MCF 10A (cell line): ENCODE results near the gene PAXX. TPM values are rescaled to one million over a fixed set of nuclear protein-coding genes. Genes with fewer than 3 reads are reported as not detected.
"Not testable (repeated sequence)": the region's sequence is repeated elsewhere in the genome, so short reads cannot be mapped to it uniquely, and the experiment has no call there.

ENCODE experiments used
- BruUV-seq: library from RNA; stranded (reverse); fragments of 400-500 nt; replicated peaks from 2 replicates; lab custom pipeline; 2021; lab: Mats Ljungman, UMichigan
- CTCF ChIA-PET: fragments of 300-600 bp; sonication (Branson Sonifier 250); formaldehyde crosslinking; extraction: SDS; loops from one replicate; lab custom pipeline; 2021; ENCODE audit warnings: antibody characterized with exemption, inconsistent platforms; lab: Yijun Ruan, JAX
- POLR2A ChIA-PET: fragments of 300-600, 350-650 bp; sonication (Branson Sonifier 250); formaldehyde crosslinking; extraction: SDS; loops from one replicate; lab custom pipeline; 2020; ENCODE audit warnings: antibody characterized with exemption, inconsistent platforms; lab: Yijun Ruan, JAX
- DNase-seq: peaks from one replicate; pipeline ENCODE4 v3.0.0-alpha.2; 2018; ENCODE audit not compliant: unreplicated experiment
- H3K27ac Mint-ChIP-seq: one replicate; pipeline ENCODE4 v1.8.0; 2022; ENCODE audit warnings: mild to moderate bottlenecking, low read depth, mixed read lengths; ENCODE audit not compliant: unreplicated experiment
- H3K27me3 Mint-ChIP-seq: one replicate; pipeline ENCODE4 v1.8.0; 2022; ENCODE audit warnings: mixed read lengths; ENCODE audit not compliant: insufficient read depth, unreplicated experiment
- H3K36me3 Mint-ChIP-seq: one replicate; pipeline ENCODE4 v1.8.0; 2022; ENCODE audit warnings: mild to moderate bottlenecking, moderate library complexity, mixed read lengths; ENCODE audit not compliant: insufficient read depth, unreplicated experiment
- H3K4me1 Mint-ChIP-seq: one replicate; pipeline ENCODE4 v1.8.0; 2022; ENCODE audit warnings: mixed read lengths; ENCODE audit not compliant: insufficient read depth, unreplicated experiment
- H3K4me3 Mint-ChIP-seq: one replicate; pipeline ENCODE4 v1.8.0; 2022; ENCODE audit warnings: mild to moderate bottlenecking, moderate library complexity, mixed read lengths; ENCODE audit not compliant: unreplicated experiment
- H3K9me3 Mint-ChIP-seq: one replicate; pipeline ENCODE4 v1.8.0; 2022; ENCODE audit warnings: mixed read lengths; ENCODE audit not compliant: unreplicated experiment
- CTCF ChIP-seq: fragments of 200-600 bp; IDR thresholded peaks from one replicate; pipeline ENCODE4 v1.8.0; 2022; ENCODE audit warnings: antibody characterized with exemption, mild to moderate bottlenecking; ENCODE audit not compliant: unreplicated experiment
- intact Hi-C: fragments of 100-400 bp; cut with micrococcal nuclease; formaldehyde crosslinking; loops from 2 replicates; pipeline ENCODE4 v1.14.1; 2022
- total RNA-seq: library from RNA; stranded (reverse); gene quantifications from 2 replicates; pipeline ENCODE4 v1.2.3, GENCODE V29; 2022

Gene PAXX
- total RNA-seq, 1 experiment from 2014 or later = 57.9 TPM

DNA sequence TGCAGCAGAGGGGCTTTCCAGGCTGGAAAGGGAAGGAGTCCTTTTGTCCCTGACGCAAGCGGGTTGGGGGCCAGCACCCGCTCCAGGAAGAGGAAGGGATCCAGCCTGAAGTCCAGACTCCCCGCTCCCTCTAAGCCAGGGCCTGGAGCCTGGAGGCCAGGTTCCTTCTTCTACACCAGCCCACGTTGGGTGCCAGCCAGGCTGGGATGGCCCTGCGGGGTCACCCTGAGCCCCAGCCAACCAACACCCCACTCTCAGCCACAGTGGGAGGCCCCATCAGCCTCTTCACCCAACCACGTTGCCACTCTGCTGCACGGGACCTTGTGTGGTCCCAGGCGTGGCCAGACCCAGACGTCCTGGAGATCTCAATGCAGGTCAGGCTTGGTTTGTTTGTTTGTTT, 40.6 kb downstream of the PAXX start:
- Mint-ChIP-seq H3K9me3 (no peaks in the 10 kb centered on the region), H3K4me1 (peaks cover 8% of the 10 kb centered on the region), H3K27me3 (no peaks in the 10 kb centered on the region), H3K27ac (no peak overlapping the region), H3K4me3 (no peak overlapping the region), H3K36me3 (peaks cover 11% of the 10 kb centered on the region)
- intact Hi-C loops = no loop called here
- POLR2A ChIA-PET = no interaction called here
- no peak for DNase-seq
- TF ChIP-seq CTCF = no peak
- no TSS peak for BruUV-seq
- CTCF ChIA-PET = interaction anchor here (0.6 to 8.1 kb wide), 3 partner anchors 14 to 73 kb away, joined by 3 to 85 read pairs (median 9); partner anchors contain the start of genes NPDC1 and SAPCD2

GRCh38 chr9:137033481-137033880, 41.3 kb downstream of the PAXX start:
- DNase-seq, H3K27ac Mint-ChIP-seq, BruUV-seq, intact Hi-C loops, H3K36me3 Mint-ChIP-seq, H3K27me3 Mint-ChIP-seq, H3K9me3 Mint-ChIP-seq, H3K4me1 Mint-ChIP-seq, H3K4me3 Mint-ChIP-seq: not testable (repeated sequence)
- ChIA-PET POLR2A (interaction anchor here (0.5 kb wide), 1 partner anchor 594 kb away, joined by 3 read pairs; no protein-coding TSS in a partner anchor), CTCF (interaction anchor here (1.6 to 2.7 kb wide), 2 partner anchors 14 to 15 kb away, joined by 5 to 15 read pairs; no protein-coding TSS in a partner anchor)

DNA sequence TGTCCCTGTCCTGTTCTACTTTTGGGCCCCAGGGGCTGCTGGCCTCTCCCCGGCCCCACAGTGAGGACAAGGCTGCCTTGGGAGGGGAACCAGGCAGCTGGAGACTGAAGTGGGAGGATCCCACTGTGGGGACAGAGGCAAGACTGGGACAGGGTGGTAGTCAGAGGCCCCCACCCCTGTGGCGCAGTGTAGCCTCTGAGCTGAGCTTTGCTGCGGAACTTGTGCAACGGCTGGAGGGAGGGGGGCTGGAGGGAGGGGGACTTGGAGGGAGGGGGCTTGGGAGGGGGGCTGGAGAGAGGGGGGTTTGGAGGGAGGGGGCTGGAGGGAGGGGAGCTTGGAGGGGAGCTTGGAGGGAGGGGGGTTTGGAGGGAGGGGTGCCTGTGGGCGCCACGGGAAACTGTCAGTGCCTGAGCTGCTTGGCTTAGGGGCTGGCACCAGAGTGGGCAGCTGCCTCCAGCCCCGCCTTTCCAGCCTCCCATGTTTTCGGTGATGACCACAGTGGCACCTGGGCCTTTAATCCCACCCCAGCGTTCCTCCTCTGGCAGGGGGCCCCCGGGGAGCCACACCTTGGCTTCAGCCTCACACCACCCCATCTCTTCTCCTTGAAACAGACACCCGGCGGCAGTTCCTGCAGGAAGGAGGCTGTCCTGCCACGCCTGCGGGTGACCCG, 42.0 kb downstream of the PAXX start:
- ChIA-PET POLR2A (interaction anchor here (0.5 to 1.5 kb wide), 5 partner anchors 36 to 595 kb away, joined by 3 to 5 read pairs (median 4); partner anchors contain the start of genes AJM1, PAXX and SAPCD2), CTCF (interaction anchor here (0.5 to 3.1 kb wide), 22 partner anchors 8 to 368 kb away, joined by 3 to 24 read pairs (median 4); partner anchors contain the start of genes FBXW5 and RABL6)
- no peak for DNase-seq
- H3K4me3 Mint-ChIP-seq = peak overlapping the region; percentile 25
- intact Hi-C loops = loop anchor here (2.0 kb wide), 1 partner anchor 191 kb away; the partner anchor contains the start of gene AJM1
- H3K27me3 Mint-ChIP-seq = no peaks in the 10 kb centered on the region
- peaks cover 9% of the 10 kb centered on the region for H3K36me3 Mint-ChIP-seq
- H3K4me1 Mint-ChIP-seq = peaks cover 6% of the 10 kb centered on the region
- H3K27ac Mint-ChIP-seq = no peak overlapping the region
- no TSS peak for BruUV-seq
- no peak for TF ChIP-seq CTCF
- H3K9me3 Mint-ChIP-seq = no peaks in the 10 kb centered on the region

GRCh38 chr9:137034709-137035506, 42.7 kb downstream of the PAXX start:
- Mint-ChIP-seq H3K4me1 (no peaks in the 10 kb centered on the region), H3K36me3 (peaks cover 11% of the 10 kb centered on the region), H3K4me3 (peak overlapping the region; percentile 25), H3K27ac (no peak overlapping the region), H3K9me3 (no peaks in the 10 kb centered on the region), H3K27me3 (no peaks in the 10 kb centered on the region)
- DNase-seq = peak; percentile 81
- ChIA-PET POLR2A (interaction anchor here (0.8 to 1.5 kb wide), 10 partner anchors 8 to 235 kb away, joined by 3 to 5 read pairs (median 4); partner anchors contain the start of genes AJM1, ANAPC2, PAXX and SAPCD2), CTCF (interaction anchor here (0.5 to 3.1 kb wide), 40 partner anchors 9 to 519 kb away, joined by 3 to 27 read pairs (median 4); partner anchors contain the start of genes FBXW5, MAN1B1, RABL6 and SAPCD2)
- TF ChIP-seq CTCF = peak; percentile 87
- intact Hi-C loops = loop anchor here (1.0 to 2.0 kb wide), 3 partner anchors 87 to 248 kb away; partner anchors contain the start of gene AJM1
- no TSS peak for BruUV-seq
